Stimulated activated CD8-positive, alpha-beta memory T cell treated with anti-CD3 and anti-CD28 coated beads, Interleukin-15, amount 100 ng/mL, for 1 hour (primary cell): ENCODE results near the gene ACIN1.
"Not testable (repeated sequence)": the region's sequence is repeated elsewhere in the genome, so short reads cannot be mapped to it uniquely, and the experiment has no call there.

Experiments
- DNase-seq: peaks from one replicate; pipeline ENCODE4 v3.0.0-alpha.2; 2020; ENCODE audit warnings: low read depth

The ACIN1 gene

DNA sequence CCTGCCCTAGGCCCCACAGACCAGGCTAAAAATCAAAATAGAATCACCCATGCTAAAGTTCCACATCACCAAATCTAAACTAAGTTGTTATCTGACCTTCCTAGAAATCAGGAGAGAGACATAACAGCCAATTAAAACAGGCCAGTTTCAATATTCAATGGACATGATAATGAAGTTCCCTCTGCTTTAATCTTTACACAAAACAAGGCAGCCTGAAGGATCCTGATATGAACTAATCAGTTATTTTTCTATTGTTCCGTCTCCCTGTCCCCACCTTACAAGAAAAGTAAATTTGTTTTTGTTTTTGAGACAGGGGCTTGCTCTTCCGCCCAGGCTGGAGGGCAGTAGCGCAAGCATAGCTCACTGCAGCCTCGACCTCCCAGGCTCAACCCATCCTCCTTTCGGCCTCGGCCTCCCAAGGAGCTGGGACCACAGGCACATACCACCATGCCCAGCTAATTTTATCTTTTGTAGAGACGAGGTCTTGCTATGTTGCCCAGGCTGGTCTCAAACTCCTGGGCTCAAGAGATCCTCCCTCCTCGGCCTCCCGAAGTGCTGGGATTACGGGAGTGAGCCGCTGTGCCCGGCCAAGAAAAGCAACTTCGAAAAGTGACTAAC lies 29.5 kb upstream of the ACIN1 start:
- DNase-seq, result no peak

DNA sequence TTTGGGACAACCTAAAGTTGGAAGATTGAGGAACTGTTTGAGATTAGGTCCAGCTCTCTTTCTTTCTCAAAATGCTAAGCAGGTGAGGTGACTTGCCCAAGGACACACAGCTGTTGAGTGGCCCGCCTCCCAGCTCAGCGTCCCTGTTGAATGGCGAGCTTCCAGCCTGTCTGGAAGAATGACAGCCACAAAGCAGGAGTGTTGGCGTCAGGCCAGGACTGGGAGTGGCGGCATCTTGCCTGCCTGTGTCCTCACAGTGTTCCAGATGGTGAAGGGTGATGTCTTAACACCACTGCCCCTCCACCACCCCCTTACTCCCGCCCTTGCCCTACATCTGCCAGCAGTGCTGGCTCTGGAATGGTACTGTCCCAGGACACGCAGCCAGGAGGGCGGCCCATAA lies 28.5 kb upstream of the ACIN1 start:
- no peak for DNase-seq

DNA sequence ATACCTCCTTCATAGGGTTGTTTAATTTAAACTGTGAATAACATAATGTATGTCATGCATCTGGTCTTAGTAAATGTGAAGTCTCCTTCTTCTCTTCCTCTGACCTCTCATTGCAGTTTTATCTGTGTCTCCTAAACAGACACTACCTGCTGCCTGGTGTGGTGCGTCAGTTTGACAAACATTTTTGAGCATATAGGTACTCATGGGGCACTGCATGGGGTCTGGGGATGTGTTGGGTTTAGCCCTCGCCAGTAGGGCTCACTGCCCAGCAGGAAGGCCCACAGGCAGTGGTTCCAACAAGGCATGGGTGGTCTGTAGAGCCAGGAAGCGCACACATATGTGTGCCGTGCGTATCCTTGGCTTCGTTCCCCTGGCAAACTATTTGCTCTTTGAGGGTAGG lies 27.1 kb upstream of the ACIN1 start:
- no peak for DNase-seq

DNA sequence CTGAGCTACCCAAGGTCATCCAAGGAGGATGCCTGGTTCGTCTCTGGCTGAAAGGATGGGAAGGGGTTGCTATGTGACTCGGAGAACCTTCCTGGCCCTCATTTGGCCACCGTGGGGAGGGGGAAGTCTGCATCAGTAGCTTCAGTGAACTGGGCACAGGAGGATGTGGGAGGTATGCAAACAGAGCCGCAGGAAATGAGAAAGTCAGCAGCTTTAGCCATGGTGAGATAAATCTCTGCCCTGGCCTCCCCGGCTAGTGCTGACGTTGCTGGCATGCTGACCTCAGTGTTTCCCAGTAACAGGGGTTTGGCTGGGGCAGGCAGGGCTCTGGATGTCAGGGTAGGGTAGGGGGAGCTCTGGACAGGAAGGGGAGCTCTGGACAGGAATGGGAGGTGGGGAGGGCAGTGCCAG lies 26.4 kb upstream of the ACIN1 start:
- no peak for DNase-seq

DNA sequence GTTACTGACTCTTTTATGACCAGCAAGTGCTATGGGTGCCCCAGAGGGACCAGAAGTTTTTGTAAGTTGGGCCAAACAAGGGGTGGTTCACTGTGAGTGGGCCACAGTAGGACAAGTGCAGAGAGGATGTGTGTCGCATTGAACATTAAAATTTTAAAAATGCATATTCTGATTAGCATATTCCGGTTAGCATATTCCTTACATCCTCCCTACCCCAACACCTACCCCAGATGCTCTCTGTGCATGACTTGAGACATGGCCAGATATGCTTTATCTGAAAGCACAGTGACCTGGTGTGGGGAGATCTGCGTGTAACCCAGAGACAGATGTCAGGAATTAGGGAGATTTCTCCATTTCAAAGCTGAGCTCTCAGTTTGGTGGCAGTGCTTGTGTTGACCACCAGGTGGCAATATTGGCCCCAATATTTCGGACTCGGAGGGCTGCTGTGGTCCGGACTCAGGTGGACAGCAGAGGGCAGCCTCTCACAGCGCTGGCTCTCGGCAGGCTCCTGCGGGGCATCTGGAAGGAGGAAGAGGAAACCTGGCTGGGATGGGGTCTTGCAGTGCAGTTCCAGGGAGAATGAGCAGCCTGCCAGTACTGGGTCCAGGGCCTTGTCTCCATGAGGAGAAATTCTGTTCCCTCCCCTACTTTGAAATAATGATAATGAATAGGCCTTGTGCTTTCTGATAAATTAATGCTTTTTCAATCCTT lies 25.8 kb upstream of the ACIN1 start:
- peak; percentile 50 for DNase-seq

DNA sequence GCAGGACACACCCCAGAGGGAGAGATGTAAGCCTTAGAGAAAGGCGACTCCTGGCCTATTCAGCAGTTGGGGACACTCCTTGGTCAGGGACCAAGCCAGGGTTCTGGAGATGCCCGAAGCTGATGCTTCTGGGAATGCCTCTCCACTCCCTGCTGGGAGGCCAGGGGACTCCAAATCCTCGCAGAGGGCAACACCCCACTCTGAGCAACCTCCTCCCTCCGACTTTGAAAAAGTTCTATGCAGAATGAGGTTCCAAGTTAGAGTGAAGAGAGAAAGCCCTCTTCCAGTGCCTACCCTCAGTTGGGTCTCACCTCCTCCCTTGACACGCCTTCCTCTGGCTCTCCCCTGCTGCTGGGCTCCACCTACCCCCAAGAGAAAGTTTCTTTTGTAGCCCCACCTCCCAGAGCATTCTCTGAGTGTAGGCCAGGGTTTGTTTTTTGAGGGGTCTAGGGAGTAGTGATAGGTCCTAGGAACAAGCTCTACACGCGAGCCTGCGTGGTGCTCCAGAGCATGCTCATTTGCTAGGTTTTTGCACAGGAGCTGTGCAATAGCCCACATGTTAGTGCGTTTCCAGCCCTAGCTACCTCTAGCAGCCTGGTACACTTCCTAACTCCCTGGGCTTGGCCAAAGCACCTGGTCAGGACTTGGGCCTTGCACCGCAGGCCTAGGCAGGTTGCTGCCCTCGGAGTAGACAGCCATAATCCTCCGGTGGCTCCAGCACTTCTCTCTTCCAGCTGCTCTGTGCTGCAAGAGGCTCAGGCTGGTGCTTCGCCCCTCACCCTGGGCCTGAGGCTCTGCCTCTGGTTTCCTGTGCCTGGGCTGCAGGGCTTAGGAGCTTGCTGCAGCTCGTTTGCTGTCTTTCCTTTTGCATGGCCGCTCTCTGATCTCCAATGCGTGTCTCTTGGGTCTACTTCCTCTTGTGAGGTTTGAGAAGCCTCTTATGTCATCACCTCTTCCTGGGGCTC lies 24.7 kb upstream of the ACIN1 start:
- no peak for DNase-seq

DNA sequence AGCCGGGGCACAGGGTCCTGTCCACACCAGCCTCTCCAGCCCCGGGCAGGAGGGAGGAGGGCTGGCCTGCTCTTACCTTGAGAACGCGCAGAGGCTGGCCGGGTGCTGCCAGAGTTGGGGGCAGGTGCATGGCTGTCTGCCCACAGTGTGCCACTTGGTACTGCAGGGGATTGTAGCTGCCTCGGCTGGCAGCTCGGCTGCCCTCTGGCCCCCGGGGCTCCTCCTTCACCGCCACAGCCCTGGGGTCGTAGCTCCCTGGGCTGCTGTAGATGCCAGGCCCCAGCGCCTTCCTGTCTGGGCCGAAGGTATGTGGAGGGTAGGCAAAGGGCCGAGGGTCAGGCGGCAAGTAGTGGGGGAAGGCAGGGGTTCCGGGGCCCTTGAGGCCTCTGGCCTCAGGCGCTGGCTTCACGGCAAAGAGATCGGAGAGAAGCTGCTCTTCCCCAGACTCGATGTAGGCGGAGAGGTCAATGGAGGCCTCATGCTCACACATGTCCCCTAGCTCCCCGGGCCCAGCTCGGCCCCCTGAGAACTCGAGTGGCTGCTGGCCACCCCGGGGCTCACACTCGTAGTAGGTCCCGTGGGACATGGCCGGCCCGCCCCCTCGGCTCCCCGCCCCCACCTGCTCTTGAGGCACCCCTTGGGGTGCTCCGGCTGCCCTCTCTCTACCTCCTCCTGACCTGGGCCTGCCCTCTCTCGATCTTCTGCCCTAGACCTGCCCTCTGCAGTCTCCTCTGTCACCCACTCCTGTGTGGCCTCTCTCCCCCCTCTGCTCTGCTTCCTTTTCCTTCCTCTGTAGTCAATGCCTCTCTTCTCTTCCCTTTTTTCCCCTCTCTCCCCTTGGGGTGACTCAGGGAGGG lies 23.8 kb upstream of the ACIN1 start, which contains the start of gene CEBPE:
Gene CEBPE, minus strand, starts transcription at position 750 of the 857 bp plus-strand sequence. Its CDS starts 164 bp downstream, at position 586.
- DNase-seq, result no peak

DNA sequence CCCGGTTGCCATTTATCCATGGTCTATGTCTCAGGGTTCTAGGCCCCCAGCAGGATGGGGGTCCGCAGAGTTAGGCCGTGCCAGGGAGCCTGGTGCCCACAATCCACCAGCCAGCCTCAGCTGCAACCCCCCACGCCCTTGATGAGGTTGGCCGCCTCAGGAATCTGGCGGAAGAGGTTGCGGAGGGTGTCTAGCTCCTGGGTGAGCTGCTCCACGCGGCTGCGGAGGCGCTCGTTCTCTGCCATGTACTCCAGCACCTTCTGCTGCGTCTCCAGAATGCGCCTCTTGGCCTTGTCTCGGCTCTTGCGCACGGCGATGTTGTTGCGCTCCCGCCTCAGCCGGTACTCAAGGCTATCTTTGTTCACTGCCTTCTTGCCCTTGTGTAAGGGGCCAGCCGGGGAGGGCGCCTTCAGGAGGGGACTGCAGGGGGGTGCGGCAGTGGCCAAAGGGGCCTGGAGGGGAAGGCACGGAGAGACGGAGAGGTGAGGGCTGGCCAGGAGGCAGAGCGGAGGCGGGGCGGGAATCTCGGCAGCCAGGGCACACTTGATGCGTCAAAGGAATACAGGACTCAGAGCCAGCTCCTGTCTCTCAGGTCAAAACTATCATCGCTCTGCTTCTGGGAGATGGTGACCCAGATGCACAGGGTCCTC lies 22.6 kb upstream of the ACIN1 start:
- no peak for DNase-seq

DNA sequence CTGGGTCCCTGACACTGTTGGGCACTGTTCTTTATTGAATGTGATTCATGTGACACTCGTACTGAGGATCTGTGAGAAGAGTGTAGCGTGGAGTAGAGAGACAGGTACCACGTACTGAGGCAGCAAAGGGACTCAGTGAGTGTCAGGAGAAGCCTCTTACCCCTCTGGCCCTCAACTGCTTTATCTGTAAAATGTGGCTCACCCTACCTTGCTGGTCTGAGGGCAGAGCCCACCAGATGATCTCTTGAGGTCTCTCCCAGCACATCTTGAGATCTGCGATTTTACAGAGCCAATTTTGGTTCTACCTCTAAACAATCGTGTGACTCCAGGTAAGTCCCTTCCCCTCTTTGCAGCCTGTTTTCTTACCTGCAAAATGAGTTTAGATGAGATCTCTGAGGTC lies 21.0 kb upstream of the ACIN1 start:
- DNase-seq, result no peak

DNA sequence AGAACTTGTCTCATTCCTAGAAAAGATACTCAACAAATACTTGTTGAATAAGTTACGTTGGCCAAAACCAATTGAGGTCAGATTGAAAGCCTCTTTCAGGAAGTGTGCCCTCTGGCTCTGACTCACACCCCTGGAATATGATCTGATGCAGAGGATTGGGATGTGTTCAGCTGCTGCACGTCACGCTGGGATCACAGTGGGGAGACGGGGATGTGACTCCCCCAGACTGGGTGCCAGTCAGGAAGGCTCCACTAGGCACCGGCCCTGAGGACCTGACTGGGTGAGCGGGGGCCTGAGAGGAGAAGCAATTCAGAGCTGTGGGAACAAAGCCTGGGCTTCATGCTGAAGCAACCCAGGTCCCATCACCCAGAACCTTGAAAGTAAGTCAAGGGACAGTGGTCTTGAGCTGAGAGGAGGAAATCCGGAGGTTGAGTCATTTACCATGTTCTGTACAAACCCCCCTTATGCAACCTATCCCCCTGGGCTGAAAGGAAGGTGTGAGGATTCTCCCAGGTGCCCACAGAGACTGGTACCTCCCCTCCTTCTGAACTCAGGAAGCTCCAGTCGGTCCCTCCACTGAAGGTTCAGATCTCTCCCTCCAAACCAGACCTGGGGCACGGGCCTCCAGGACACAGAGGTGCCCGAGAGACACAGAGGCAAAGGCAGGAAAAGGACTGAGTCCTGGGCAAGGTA lies 20.2 kb upstream of the ACIN1 start:
- DNase-seq, result no peak

DNA sequence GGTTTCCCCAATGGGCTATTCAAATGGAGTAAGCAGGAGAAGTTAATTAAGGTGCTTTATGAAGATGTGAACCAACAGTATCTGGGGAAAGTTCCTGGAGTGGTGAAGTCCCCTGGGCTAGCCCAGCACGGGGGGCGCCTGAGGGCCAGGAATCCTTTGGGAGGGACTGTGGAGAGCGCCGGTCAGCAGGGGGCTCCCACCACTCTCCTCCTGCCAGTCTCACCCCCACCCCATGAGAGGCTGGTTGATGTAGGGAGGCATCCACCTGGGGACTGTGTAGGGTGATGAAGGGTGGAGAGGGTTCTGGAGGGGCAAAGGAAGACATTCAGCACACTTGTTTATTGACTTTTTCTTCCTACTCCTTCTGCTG lies 19.7 kb upstream of the ACIN1 start:
- no peak for DNase-seq

DNA sequence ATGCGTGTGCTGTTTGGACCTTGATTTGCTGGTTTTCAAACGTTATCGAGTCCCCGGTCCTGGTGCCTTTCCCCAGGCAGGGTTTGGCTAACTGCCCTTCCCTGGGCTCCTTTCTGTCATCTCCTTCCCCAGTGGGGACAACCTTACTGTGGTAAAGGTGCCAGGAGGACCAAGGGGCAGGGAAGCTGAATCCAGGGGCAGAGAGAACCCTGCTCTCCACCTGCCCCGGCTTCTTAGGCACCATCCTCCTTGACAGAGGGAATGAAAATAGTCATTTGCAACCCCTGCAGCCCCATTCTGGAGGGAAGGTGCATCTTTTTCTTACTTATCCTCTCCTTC lies 19.2 kb upstream of the ACIN1 start:
- no peak for DNase-seq

DNA sequence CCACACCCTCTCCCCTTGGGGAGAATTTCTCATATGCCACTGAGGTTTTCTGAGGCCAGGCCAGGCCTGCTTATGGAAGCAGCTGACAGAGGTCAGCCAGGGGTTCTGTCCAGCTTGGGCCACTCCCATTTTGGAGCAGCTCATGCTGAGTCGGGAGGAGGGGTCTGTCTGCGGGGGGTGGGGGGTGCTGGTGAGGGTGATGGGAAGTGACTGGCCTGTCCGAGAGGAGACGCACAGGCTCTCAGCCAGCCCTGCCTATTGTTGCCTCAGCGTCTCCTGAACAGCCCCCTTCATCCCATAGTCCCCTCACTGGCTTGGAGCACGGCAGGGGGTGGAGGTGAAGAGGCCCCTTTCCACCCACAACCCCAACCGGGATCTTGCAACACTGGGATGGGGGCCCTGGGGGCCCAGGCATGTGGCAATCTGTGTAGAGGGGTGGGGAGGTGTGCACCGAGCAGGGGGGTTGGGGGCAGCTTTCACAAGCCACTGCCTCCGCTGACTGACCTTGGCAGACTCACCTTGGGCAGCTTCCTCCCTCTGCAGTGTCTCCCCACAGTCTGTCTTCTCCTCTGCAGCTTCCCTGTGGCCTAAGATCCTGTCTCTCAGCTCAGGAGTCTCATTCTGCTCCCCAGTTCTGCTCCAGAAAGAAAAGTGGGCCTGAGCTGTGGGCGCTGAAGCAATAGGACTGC lies 18.6 kb upstream of the ACIN1 start:
- DNase-seq, result no peak

DNA sequence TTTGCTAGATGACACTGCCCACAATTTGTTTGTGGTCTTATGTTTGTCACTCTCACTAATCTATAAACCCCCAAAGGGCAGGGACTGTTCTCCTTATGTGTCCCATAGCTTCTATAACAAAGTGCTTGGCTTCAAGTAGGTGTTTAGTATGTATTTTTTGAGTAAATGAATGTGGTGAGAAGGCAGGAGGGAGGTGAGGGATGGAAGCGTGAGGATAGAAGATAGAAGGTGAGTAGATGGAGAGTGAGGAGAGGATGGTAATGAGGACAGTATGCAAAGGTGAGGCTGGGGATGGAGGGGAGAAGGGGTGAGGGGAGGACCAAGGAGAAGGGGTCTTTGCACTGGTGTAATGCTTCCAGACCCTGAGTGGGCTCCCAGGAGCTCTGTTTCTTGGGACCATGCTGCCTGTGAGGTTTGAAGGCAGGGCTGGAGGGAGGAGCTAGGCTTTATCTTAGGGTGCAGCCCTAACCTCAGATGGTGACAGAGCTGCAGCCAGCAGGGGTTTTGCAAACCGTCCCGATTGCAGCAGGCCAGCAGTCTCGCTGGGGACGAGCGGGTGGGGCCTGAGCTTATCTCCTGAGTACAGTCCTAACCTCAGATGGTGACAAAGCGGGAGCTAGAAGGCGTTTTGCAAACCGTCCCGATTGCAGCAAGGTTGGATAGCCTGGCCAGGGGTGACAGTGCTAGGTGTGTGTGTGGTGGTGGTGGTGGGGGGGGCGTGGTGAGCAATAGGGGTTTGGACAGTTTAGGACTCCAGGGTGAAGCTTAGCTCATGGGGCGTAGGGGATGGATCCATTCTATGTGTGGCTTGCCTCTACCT lies 17.6 kb upstream of the ACIN1 start:
- no peak for DNase-seq

DNA sequence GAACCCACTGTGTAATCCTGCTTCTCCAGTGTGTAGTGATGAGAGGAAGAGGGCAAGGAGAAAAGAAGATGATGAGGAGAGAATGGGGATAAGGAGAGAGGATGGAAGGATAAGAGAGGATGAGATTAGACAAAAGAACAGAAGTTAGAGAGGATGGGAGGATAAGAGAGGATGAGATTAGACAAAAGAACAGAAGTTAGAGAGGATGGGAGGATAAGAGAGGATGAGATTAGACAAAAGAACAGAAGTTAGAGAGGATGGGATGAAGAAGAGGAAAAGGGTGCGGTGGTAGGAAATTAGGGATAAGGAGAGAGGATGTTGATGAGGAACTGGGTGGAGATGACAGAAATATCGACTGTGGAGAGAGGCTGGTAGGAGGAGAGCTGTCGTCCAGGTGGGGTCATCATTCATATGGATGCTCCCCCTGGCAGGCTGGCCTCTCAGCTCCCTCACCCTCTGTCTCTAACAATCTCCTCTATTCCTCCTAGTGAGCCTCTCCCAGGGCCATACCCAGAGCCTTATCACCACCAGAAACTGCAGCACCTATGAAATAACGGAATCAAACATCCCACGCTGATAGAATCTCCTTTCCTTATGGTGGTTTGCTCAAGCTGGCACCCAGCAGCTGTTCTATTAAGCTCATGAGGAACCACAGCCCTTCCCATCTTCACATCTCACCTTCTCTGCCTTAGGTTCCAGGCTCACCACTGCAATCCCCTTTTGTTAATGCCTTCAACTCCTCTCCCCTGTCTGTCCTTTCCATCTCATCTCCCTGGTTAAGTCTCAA lies 15.8 kb upstream of the ACIN1 start:
- DNase-seq, result no peak

DNA sequence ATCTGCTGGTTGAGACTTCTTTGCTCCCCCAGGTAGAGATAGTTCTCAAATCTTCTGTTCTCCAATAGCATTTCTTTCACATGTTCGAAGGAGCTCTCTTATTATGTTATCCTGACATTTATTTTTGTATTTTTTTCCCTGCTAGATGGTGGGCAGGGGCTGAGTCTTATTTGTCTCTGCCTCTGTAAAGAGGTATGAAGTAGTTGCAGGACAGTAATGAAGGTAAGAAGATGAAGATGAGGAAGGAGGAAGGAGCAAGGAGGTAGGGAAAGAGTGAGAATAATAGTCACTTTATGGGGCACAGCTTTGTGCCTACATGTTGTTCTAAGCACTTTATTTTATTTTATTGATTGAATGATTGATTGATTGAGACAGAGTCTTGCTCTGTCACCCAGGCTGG lies 14.8 kb upstream of the ACIN1 start:
- DNase-seq, result no peak

DNA sequence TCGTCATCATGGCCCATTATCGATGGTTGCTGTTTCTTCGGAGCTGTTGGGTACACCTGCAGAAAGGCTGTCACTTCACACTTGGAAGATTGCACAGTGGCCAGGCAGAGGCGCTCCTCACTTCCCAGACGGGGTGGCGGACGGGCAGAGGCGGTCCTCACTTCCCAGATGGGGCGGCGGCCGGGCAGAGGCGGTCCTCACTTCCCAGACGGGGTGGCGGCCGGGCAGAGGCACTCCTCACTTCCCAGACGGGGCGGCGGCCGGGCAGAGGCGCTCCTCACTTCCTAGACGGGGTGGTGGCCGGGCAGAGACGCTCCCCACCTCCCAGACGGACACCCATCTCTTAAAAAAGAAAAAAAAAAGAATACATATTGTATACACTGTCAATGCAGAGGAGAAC lies 13.2 kb upstream of the ACIN1 start:
- DNase-seq, result not testable (repeated sequence)

DNA sequence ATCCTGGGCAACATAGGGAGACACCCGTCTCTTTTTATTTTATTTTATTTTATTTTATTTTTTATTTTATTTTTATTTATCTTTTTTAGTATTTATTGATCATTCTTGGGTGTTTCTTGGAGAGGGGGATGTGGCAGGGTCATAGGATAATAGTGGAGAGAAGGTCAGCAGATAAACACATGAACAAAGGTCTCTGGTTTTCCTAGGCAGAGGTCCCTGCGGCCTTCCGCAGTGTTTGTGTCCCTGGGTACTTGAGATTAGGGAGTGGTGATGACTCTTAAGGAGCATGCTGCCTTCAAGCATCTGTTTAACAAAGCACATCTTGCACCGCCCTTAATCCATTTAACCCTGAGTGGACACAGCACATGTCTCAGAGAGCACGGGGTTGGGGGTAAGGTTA lies 12.7 kb upstream of the ACIN1 start:
- not testable (repeated sequence) for DNase-seq

DNA sequence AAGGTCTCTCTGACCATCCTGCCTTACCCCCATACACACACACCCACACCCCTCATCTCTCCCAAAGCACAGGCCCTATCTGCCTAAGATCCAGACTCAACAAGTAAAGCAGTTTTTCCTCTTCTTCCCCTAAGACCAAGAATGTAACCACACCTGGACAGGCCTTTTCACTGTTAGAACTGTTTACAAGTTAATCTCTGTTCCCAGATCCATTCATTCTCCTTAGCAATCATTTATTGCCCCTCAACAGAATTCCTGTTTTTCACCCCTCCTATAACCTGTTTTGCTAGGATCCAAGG lies 11.8 kb upstream of the ACIN1 start:
- DNase-seq, result no peak
